Lower lobe of right lung (tissue), 2 donors: ENCODE measurements around the gene IL21R. TPM values are rescaled to one million over a fixed set of nuclear protein-coding genes. Genes with fewer than 3 reads are reported as not detected.

Experiments used
- ATAC-seq, 2 donors: fragments of 200-7000 bp; cut with Tn5 transposase; one replicate each; pipeline ENCODE4 v1.9.1; 2020 to 2022; ENCODE audit warnings: mild to moderate bottlenecking in 2 of 2, moderate library complexity in 2 of 2
- DNase-seq: peaks from one replicate; pipeline ENCODE4 v3.0.0-alpha.2; 2020
- H3K27ac ChIP-seq: fragments of 200-600 bp; one replicate; pipeline ENCODE4 v1.8.0; 2022
- H3K27me3 ChIP-seq: fragments of 200-600 bp; one replicate; pipeline ENCODE4 v1.8.0; 2022; ENCODE audit warnings: low read depth
- H3K36me3 ChIP-seq: fragments of 200-600 bp; one replicate; pipeline ENCODE4 v1.8.0; 2022; ENCODE audit warnings: mild to moderate bottlenecking
- H3K4me1 ChIP-seq: fragments of 200-600 bp; one replicate; pipeline ENCODE4 v1.8.0; 2022
- H3K4me3 ChIP-seq: fragments of 200-600 bp; one replicate; pipeline ENCODE4 v1.8.0; 2022; ENCODE audit warnings: mild to moderate bottlenecking
- H3K9me3 ChIP-seq: fragments of 200-600 bp; one replicate; pipeline ENCODE4 v1.8.0; 2022
- intact Hi-C: fragments of 100-400 bp; cut with DNase I; formaldehyde crosslinking; loops from one replicate; pipeline ENCODE4 v1.11.0; 2022
- total RNA-seq: library from RNA; stranded (reverse); fragmentation: NEBNext Ultra II Directional; extraction: Animal tissue kit (Norgen Biotek cat#: 25700); gene quantifications from one replicate; pipeline ENCODE4 v1.2.1, GENCODE V29; 2021
- TF ChIP-seq, protein P1 (sequence below): fragments of 200-600 bp; IDR thresholded peaks from one replicate; pipeline ENCODE4 v1.8.0; 2022; ENCODE audit warnings: antibody characterized with exemption, mild to moderate bottlenecking
- donor health status: DM: no; HTN: yes; CAD: no; lungs with severe emphysema.

The IL21R gene
- total RNA-seq, 1 donor from 2014 or later, result 6.0 TPM

DNA sequence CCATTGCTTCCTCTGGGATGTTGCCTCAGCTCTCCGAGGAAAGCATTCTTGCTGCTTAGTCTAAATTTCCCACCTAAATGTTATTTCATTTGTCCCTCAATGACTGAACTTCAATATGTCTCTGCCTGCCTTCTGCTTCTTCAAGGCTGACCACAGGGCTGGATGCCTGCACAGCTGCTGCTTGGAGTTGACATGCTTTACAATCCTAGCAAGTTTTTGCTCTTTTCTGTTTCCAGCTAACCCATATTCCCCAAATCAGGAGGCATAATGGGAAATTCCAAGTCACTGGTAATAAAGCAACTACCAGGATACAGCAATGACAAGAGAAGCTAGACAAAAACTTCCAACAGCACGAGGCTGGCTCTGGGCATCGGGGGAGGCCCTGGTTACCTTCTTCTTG, 98.8 kb downstream of the IL21R start:
- no peaks in the 10 kb centered on the region for H3K9me3 ChIP-seq
- H3K4me1 ChIP-seq, result no peaks in the 10 kb centered on the region
- TF ChIP-seq, protein P1, sequence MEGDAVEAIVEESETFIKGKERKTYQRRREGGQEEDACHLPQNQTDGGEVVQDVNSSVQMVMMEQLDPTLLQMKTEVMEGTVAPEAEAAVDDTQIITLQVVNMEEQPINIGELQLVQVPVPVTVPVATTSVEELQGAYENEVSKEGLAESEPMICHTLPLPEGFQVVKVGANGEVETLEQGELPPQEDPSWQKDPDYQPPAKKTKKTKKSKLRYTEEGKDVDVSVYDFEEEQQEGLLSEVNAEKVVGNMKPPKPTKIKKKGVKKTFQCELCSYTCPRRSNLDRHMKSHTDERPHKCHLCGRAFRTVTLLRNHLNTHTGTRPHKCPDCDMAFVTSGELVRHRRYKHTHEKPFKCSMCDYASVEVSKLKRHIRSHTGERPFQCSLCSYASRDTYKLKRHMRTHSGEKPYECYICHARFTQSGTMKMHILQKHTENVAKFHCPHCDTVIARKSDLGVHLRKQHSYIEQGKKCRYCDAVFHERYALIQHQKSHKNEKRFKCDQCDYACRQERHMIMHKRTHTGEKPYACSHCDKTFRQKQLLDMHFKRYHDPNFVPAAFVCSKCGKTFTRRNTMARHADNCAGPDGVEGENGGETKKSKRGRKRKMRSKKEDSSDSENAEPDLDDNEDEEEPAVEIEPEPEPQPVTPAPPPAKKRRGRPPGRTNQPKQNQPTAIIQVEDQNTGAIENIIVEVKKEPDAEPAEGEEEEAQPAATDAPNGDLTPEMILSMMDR, result no peak
- H3K4me3 ChIP-seq, result no peak overlapping the region
- no peak overlapping the region for H3K27ac ChIP-seq
- intact Hi-C loops, result no loop called here
- DNase-seq (no peak), ATAC-seq (no peak)
- H3K27me3 ChIP-seq, result no peaks in the 10 kb centered on the region
- H3K36me3 ChIP-seq, result peaks cover 100% of the 10 kb centered on the region

Other genes starting within 250 kb of the IL21R start
- 8.6 TPM for gene KDM8, start 198.6 kb upstream of the IL21R start, total RNA-seq
- gene NSMCE1, start 133.4 kb upstream of the IL21R start, total RNA-seq, result 53.0 TPM
- 143 TPM for gene IL4R, start 88.2 kb upstream of the IL21R start, total RNA-seq
- gene GTF3C1, start 147.7 kb downstream of the IL21R start, total RNA-seq, result 57.1 TPM
- gene KATNIP, start 148.0 kb downstream of the IL21R start, total RNA-seq, result 32.9 TPM